K562 (cell line): ENCODE results near the gene UCP3. TPM values are rescaled to one million over a fixed set of nuclear protein-coding genes. Genes with fewer than 3 reads are reported as not detected.
A peak's percentile ranks its signal among the peaks of the same experiment; 100 is the strongest.

ENCODE experiments used
- CTBP1 ChIP-seq: fragments of 450-650 bp; IDR thresholded peaks from 2 replicates; pipeline ENCODE4 v1.6.1; 2016; ENCODE audit warnings: borderline replicate concordance
- E2F6 ChIP-seq, 2 experiments: IDR thresholded peaks; 2 replicates each; pipeline ENCODE4 v1.6.1; 2011; ENCODE audit warnings: borderline replicate concordance in 1 of 2, control low read depth in 1 of 2, low read depth in 1 of 2, low read length in 1 of 2, mild to moderate bottlenecking in 1 of 2, mixed read lengths in 1 of 2, moderate library complexity in 1 of 2; ENCODE audit not compliant: insufficient read depth in 1 of 2, insufficient read length in 1 of 2, poor library complexity in 1 of 2, severe bottlenecking in 1 of 2; ENCODE audit errors: extremely low read depth in 1 of 2
- HMG20B ChIP-seq: fragments of 250-450 bp; sonication (Bioruptor Pico); IDR thresholded peaks from 2 replicates; pipeline ENCODE4 v1.5.0; 2021; ENCODE audit warnings: mild to moderate bottlenecking
- MAX ChIP-seq: sonication (generic); formaldehyde crosslinking; IDR thresholded peaks from 2 replicates; pipeline ENCODE4 v1.9.0; 2022; ENCODE audit warnings: mild to moderate bottlenecking, missing genetic modification reagents
- MEIS2 ChIP-seq: fragments of 450-650 bp; IDR thresholded peaks from 2 replicates; pipeline ENCODE4 v1.6.1; 2014; ENCODE audit warnings: mild to moderate bottlenecking; ENCODE audit not compliant: partially characterized antibody
- NFIC ChIP-seq: fragments of 450-650 bp; IDR thresholded peaks from 2 replicates; pipeline ENCODE4 v1.6.1; 2017; ENCODE audit warnings: mild to moderate bottlenecking, inconsistent platforms
- NR0B1 ChIP-seq: fragments of 450-650 bp; IDR thresholded peaks from one replicate; pipeline ENCODE4 v1.6.1; 2018; ENCODE audit warnings: mild to moderate bottlenecking, moderate library complexity; ENCODE audit not compliant: partially characterized antibody
- ZBTB17 ChIP-seq: fragments of 450-650 bp; formaldehyde crosslinking; IDR thresholded peaks from 2 replicates; pipeline ENCODE4 v1.4.0; 2020; ENCODE audit warnings: mild to moderate bottlenecking
- ZFP30 ChIP-seq: fragments of 250-450 bp; sonication (Bioruptor Pico); IDR thresholded peaks from 2 replicates; pipeline ENCODE4 v1.8.0; 2022; ENCODE audit warnings: moderate library complexity, mild to moderate bottlenecking, inconsistent platforms, borderline replicate concordance
- ZNF347 ChIP-seq: fragments of 450-650 bp; formaldehyde crosslinking; IDR thresholded peaks from 2 replicates; pipeline ENCODE4 v1.4.0; 2020; ENCODE audit warnings: low read depth, mild to moderate bottlenecking, moderate library complexity
- ZNF586 ChIP-seq: fragments of 450-650 bp; formaldehyde crosslinking; conservative IDR thresholded peaks from 2 replicates; pipeline ENCODE4 v1.4.0; 2020; ENCODE audit warnings: mild to moderate bottlenecking, moderate library complexity
- polyA plus RNA-seq, 8 experiments: library from polyadenylated mRNA; depleted of rRNA in 4 of 8; stranded (reverse) in 5 of 8; unstranded in 3 of 8; fragments of >200 nt; fragmentation: Nextera tagmentation in 2 of 8; fragmentation: Illumina TruSeq in 1 of 8; extraction: Ambion mirVana in 2 of 8; extraction: Trizol in 1 of 8; gene quantifications; 2 replicates each; pipeline versions ENCODE4 v1.2.1 to v1.2.3, GENCODE V29; 2011 to 2014; ENCODE audit warnings: inconsistent platforms in 1 of 8, missing spikeins in 1 of 8
- total RNA-seq, 7 experiments: library from RNA; depleted of rRNA in 6 of 7; stranded (reverse); fragments of >200 nt in 6 of 7; fragmentation: Illumina TruSeq in 2 of 7; extraction: Trizol in 2 of 7; gene quantifications; 2 replicates each; pipeline versions ENCODE4 v1.2.1 to v1.2.3, GENCODE V29; 2011 to 2021; ENCODE audit warnings: low replicate concordance in 1 of 7
- TF ChIP-seq, protein P1 (sequence below): fragments of 450-650 bp; IDR thresholded peaks from 2 replicates; pipeline ENCODE4 v1.6.1; 2016; ENCODE audit warnings: mild to moderate bottlenecking, moderate library complexity

UCP3 gene
- total and polyA plus RNA-seq, 9 of the 15 experiments (the other 6 are each of a cell fraction or from before 2014, with no cell fraction given), result 0.05 to 0.65 (median 0.25) TPM; not detected in 2

GRCh38 chr11:74004759-74005615 lies 3.9 kb downstream of the UCP3 start (continued):
- TF ChIP-seq MEIS2 (peak; percentile 34), MAX (peak; percentile 69), CTBP1 (no peak), HMG20B (CRISPR knock-in tag) (no peak), E2F6 (IDR thresholded peaks at IDR 0.05; ENCODE audit: borderline replicate concordance in 1 of 2, extremely low read depth in 1 of 2, insufficient read depth in 1 of 2, insufficient read length in 1 of 2, low read depth in 1 of 2, low read length in 1 of 2, poor library complexity in 1 of 2, severe bottlenecking in 1 of 2) (peak in 1 of 2 experiments; percentile 52), ZNF586 (no peak), ZBTB17 (CRISPR knock-in tag) (no peak), ZNF347 (CRISPR knock-in tag) (no peak), NFIC (no peak), ZFP30 (CRISPR knock-in tag) (no peak), NR0B1 (no peak)
- TF ChIP-seq, protein P1, sequence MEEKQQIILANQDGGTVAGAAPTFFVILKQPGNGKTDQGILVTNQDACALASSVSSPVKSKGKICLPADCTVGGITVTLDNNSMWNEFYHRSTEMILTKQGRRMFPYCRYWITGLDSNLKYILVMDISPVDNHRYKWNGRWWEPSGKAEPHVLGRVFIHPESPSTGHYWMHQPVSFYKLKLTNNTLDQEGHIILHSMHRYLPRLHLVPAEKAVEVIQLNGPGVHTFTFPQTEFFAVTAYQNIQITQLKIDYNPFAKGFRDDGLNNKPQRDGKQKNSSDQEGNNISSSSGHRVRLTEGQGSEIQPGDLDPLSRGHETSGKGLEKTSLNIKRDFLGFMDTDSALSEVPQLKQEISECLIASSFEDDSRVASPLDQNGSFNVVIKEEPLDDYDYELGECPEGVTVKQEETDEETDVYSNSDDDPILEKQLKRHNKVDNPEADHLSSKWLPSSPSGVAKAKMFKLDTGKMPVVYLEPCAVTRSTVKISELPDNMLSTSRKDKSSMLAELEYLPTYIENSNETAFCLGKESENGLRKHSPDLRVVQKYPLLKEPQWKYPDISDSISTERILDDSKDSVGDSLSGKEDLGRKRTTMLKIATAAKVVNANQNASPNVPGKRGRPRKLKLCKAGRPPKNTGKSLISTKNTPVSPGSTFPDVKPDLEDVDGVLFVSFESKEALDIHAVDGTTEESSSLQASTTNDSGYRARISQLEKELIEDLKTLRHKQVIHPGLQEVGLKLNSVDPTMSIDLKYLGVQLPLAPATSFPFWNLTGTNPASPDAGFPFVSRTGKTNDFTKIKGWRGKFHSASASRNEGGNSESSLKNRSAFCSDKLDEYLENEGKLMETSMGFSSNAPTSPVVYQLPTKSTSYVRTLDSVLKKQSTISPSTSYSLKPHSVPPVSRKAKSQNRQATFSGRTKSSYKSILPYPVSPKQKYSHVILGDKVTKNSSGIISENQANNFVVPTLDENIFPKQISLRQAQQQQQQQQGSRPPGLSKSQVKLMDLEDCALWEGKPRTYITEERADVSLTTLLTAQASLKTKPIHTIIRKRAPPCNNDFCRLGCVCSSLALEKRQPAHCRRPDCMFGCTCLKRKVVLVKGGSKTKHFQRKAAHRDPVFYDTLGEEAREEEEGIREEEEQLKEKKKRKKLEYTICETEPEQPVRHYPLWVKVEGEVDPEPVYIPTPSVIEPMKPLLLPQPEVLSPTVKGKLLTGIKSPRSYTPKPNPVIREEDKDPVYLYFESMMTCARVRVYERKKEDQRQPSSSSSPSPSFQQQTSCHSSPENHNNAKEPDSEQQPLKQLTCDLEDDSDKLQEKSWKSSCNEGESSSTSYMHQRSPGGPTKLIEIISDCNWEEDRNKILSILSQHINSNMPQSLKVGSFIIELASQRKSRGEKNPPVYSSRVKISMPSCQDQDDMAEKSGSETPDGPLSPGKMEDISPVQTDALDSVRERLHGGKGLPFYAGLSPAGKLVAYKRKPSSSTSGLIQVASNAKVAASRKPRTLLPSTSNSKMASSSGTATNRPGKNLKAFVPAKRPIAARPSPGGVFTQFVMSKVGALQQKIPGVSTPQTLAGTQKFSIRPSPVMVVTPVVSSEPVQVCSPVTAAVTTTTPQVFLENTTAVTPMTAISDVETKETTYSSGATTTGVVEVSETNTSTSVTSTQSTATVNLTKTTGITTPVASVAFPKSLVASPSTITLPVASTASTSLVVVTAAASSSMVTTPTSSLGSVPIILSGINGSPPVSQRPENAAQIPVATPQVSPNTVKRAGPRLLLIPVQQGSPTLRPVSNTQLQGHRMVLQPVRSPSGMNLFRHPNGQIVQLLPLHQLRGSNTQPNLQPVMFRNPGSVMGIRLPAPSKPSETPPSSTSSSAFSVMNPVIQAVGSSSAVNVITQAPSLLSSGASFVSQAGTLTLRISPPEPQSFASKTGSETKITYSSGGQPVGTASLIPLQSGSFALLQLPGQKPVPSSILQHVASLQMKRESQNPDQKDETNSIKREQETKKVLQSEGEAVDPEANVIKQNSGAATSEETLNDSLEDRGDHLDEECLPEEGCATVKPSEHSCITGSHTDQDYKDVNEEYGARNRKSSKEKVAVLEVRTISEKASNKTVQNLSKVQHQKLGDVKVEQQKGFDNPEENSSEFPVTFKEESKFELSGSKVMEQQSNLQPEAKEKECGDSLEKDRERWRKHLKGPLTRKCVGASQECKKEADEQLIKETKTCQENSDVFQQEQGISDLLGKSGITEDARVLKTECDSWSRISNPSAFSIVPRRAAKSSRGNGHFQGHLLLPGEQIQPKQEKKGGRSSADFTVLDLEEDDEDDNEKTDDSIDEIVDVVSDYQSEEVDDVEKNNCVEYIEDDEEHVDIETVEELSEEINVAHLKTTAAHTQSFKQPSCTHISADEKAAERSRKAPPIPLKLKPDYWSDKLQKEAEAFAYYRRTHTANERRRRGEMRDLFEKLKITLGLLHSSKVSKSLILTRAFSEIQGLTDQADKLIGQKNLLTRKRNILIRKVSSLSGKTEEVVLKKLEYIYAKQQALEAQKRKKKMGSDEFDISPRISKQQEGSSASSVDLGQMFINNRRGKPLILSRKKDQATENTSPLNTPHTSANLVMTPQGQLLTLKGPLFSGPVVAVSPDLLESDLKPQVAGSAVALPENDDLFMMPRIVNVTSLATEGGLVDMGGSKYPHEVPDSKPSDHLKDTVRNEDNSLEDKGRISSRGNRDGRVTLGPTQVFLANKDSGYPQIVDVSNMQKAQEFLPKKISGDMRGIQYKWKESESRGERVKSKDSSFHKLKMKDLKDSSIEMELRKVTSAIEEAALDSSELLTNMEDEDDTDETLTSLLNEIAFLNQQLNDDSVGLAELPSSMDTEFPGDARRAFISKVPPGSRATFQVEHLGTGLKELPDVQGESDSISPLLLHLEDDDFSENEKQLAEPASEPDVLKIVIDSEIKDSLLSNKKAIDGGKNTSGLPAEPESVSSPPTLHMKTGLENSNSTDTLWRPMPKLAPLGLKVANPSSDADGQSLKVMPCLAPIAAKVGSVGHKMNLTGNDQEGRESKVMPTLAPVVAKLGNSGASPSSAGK, result peak; percentile 63; the same call in 1 of the 2 replicates
